GM21526 (cell line): Measurements from ENCODE around the gene SSBP3.

Source experiments
- ATAC-seq: cut with Tn5 transposase; IDR thresholded peaks from one replicate; pipeline ENCODE4 v1.9.1; 2021; ENCODE audit warnings: moderate library complexity; ENCODE audit not compliant: unreplicated experiment, low FRiP score

Gene SSBP3

GRCh38 chr1:54291276-54292001 lies 114.8 kb downstream of the SSBP3 start:
- no peak for ATAC-seq

DNA sequence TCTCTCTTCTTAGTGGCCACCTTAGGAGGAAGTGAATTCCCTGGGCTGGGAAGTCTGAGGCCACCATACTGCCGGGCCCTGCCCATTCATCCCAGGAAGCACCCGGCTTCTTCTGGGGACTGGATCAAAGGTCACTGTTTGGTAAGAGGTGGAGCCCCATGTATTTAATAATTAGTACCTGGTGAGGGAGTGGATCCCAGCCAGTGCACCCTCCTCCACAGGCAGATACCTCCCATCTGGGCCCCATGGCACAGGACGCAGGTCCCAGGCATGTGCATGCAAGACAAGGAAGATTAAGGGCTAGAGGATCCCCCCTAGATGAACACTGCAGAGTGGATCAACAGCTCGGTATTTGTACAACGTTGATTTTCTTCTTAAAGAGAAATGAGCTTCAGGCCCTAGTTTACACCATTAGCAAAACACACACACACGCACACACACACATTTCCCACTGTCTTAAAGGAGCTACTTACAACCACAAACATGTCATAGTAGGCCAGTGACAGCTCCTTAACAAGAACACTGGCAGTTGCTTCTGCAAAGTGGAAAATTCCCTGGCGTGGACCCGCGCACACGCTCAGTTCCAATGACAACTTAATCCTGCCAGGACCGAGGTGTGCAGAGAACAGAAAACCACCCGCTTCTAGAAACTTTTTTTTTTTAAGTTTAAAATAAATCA lies 115.5 kb downstream of the SSBP3 start:
- ATAC-seq, result no peak

DNA sequence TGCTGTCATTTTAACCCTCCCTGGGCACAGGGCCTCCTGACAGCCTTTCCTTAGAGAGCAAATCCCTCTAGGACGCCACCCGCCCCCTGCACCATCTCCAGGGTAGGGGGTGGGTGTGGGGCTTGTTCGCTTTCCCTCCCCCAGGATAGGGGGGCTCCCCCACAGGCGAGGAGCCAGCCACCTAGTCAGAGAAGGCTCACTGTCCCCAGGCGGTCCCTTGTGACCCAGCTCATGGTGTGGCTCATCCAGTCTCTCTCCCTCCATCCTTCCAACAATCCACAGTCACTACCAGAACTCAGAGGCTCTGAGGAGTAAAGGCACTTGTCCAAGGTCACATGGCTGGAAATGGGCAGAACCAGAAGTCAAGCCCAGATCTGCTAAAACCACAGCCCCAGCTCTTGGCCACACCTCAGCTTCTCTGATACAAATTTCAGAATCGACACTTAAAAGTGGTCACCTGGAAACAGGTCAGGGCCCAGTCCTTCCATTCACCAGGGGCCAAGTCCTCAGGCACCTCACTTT lies 116.4 kb downstream of the SSBP3 start:
- no peak for ATAC-seq

- no peak for ATAC-seq
Measured at GRCh38 chr1:54287801-54288211, 118.4 kb downstream of the SSBP3 start.

DNA sequence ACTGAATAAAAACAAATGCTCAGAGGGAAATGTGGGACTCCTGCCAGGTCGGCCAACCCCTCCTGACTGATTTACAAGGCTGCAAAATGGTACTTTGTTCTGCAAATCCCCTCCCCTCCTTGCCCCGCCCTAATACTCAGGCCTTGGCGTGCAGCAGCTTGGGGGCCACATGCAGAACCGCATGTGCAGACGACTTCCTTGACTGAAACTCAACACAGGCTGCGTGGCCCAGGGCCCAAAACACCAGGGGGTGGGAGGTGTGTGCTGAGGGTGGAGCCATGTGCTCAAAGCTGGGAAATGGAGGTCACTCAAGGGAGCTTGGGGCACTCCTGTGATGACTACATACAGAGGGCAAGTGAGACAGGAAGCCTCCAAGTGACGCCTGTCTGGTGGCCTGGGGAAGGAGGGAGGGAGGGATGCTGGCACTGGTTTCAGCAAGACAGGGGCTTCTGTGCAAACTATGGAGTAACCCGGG lies 119.0 kb downstream of the SSBP3 start:
- no peak for ATAC-seq

DNA sequence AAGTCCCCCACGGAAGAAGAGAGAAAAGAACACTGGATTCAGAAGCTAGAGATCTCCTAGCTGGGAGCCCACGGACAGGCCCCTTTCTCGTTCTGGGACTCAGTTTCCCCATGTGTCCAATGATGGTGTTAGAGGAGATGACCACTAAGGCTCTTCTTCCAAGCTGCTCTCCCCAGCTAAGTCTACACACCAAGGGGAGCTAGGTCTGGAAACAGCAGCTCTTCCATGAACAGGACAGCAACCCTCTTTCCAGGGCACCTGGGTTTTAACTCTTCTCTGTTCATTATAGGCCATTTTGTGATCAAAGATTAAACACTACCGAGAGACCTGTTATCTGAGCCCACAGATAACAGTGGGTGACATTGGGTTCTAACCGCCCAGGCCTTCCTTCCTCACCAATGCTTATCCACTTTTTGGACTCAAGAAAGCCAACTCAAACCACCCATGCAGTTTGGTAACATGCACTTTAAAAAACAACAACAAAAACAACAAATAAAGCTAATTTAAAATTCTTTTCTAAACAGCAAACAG lies 120.3 kb downstream of the SSBP3 start:
- ATAC-seq, result no peak

- ATAC-seq, result no peak
Measured at GRCh38 chr1:54284781-54285529, 121.2 kb downstream of the SSBP3 start.

DNA sequence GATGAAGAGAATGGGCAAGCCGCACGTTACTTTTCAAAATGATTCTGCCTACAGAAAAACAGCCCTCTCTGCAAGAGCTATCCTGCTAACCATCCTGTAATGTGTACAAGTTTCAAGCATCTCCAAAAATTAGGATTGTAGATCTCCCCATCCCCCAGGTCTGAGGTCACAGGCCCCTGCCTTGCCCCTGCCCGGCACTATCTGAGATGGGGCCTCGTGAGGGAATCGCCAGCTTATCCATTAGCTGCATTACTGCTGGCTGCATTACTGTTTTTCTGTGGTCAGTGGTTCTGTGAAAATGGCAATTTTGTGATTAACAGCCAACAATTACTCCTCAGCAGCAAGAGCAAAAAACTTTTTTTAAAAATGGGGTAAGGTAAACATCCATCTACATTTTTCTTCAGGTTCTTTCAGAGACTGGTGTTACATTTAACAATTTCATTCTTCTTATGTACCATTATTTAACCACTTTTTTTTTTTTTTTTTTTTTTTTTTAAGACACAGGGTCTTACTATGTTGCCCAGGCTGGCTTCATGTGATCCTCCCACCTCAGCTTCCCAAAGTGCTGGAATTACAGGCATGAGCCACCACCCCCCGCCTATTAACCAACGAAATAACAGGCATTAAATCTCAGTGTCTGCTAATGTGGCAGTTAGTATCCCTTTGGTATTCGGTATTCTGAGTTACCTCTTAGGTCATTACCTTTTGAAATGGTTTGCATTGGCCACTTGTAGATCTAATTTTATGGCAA lies 122.4 kb downstream of the SSBP3 start:
- no peak for ATAC-seq

DNA sequence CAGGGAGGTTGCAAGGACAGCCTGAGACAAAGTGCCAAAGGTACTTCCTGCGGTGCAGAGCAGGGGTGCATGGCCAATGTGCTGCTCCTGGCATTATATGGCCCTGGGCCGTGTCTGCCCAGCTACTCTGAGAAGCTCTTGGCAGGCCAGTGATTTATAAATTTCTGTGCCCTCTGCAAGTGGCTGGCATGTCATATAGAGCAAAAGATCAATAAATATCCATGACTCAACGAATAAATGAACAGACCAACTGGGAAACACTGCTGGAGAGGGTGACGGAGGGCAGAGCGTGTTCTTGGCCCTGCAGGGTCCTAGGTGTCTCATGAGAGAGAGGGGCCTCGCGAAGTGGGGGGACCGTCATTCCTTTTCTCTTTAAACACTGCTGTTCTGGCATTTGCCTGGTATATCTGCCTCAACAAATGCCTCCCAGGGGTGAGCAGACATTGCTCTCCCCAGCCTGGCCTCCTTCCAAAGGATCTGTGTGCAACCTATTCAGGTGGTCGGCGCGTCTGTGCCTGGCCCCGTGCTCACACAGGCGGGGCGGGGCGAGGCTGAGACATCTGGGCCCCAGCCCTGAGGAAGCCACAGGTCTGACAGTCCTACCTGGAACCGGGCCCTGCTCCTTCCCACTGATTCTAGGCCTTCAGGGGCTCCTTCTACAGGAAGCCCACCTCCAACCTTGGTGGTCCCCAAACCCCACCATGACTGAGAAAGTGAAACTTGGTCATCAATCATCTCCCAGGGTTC lies 123.9 kb downstream of the SSBP3 start:
- ATAC-seq, result no peak

DNA sequence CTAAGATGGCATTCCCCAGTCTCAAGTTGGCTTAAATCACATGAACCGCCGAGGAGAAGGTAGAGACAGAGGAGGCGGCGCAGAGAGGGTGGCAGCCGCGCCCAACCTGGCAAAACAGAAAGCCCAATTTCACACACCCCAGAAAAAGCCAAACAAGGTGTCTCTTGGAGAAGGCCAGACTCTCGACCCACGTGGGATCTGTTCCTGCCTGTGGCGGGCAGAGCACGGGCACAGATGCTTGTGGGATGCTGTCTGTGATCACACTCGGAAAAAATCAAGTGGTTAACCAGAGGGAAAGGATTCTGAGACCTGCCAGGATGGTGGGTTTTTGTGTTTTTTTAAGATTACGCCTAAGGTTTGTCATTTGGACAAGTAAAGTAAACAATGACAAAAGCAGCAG lies 125.5 kb downstream of the SSBP3 start:
- ATAC-seq, result no peak

- ATAC-seq, result no peak
Measured at GRCh38 chr1:54279457-54279856, 126.7 kb downstream of the SSBP3 start.

DNA sequence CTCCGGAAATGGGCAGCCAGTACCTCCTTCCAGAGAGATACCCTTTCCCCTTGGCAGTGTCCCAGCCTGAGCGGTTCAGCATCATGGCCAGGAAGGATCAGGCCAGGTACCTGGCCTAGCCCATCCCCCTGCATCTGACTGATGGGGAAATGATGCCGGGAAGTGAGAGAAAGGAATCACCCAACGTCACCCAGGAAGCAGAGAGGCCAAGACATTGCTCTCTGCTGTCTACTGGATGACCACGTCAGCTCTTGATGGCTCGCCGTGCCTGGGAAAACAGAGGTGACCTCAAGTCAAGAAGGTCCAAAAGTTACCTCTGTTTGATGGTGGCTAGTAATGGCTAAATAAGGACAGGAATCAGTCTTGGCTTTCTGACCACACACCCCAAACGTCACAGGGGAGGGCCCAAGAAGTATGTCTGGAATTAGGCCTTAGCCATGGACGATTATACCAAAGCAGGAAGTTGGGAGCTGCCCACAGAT lies 127.2 kb downstream of the SSBP3 start:
- no peak for ATAC-seq

- ATAC-seq, result no peak
Measured at GRCh38 chr1:54277451-54278341, 128.5 kb downstream of the SSBP3 start.

DNA sequence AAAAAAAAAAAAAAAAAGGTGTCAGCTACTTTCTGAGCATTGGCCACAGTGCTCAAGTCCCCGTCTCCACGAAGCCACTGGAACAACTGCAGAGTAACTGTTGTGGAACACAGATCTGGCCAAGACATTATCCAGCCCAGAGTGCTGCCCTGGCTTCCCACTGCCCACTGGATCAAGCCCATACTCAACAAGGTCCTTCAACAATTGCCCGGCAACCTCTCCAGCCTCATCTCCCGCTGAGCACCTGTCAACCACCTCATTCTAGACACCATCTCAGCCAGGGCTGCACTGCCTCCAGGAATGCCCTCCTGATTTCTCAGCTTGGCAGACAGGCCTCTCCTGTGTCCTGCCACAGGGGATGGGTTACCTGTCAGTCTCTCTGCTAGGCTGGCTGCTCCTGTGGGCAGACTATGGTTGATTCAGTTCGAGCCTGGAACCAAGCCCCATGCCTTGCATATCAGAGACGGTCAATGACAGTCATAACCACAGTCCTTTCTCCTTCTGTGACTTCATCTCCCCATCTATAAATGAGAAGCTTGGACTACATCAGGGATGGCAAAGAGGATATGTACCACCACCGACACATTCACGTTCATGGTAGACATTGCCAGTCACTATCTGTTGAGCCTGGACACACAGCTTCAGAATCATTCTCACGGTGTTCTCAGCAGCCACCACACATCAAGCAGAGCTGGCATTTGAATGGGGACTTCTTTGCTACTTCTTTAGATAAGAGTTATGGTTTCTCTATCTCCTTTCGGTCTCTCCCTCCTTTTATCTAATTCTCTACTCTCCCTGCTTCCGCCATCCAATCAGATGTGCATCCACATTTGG lies 129.4 kb downstream of the SSBP3 start:
- ATAC-seq, result no peak

DNA sequence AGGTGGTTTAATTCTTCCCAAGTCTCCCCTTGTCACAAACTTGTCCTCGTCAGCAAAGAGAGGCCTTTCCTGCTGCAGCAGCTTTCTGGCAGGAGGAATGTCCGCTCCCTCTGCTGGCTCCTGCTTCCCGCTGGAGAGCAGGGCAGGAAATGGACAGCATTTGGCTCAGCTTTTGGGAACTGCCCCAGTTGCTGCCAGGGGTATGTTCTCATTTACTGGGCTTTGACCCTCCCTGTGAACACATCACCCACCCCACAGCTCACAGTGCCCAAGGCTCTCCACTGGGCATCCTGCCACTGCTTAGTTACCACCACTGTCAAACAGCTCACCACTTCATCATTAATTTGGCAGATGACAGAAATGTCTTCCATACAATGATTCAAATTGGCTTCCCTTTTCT lies 130.8 kb downstream of the SSBP3 start:
- ATAC-seq, result no peak

DNA sequence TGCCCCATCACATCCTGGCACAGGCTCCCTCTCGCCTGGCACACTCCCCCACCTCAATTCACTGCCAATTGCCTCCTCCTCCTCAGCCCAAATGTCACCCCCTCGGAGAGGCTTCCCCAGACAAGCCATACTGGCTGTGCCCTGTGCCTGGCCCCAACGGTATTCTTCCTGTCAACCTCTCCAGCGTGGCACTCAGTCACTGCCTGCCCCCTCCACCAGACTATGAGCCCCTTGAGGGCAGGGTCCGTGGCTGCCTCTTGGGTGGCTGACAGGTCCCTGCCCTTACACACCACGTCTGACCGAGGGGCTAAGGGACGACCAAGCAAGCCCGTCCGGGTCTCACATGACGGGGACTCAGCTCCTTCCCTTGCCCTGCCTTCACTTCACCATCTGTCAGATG lies 131.3 kb downstream of the SSBP3 start:
- ATAC-seq, result no peak

DNA sequence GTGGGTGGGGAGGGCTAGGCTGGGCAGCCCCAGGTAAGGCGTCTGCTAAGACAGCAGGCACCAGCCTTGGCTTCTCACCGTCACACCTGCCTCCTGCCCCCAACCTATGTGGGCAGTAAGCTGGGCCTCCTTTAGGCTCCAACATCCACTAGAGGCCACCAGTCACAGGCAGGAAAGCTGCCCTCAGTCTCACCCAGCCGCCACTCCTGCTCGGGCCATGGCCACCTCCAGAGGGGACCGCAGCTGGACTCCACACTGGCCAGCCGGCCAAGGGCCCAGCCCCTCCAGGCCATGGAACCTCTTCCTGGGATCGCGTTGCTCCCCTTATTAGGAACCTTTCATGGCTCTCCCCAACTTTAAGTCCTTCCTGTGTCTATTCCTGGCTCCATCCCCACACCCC lies 131.7 kb downstream of the SSBP3 start:
- ATAC-seq, result no peak

DNA sequence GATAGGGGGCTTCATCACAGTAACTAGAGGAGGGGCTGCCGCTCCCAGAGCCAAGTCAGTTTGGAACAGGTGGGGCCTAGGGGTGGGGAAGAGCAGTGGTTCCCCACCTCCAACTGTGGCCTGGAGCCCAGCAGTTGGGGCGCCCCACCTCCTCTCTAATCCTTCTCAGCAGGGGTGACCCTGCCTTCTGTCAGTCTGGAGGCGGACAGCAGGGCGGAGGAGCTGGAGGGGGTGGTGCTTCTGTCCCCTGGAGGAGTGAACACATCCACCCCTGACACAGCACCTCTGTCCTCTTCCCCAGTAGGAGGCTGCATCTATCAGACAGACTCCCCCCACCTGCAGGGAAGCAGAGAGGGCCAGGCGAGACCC lies 132.4 kb downstream of the SSBP3 start:
- no peak for ATAC-seq
